OCI-LY7 (cell line): ENCODE measurements around the gene TBKBP1. TPM values are rescaled to one million over a fixed set of nuclear protein-coding genes. Genes with fewer than 3 reads are reported as not detected.

Source experiments
- BruUV-seq: library from RNA; stranded (reverse); fragments of 400-500 nt; replicated peaks from 2 replicates; lab custom pipeline; 2021; lab: Mats Ljungman, UMichigan
- CTCF ChIA-PET: fragments of 300-600 bp; sonication (Branson Sonifier 250); formaldehyde crosslinking; loops from one replicate; lab custom pipeline; 2022; ENCODE audit warnings: antibody characterized with exemption; ENCODE audit not compliant: unreplicated experiment; lab: Charles Lee
- POLR2A ChIA-PET: fragments of 300-600 bp; sonication (Branson Sonifier 250); formaldehyde crosslinking; loops from one replicate; lab custom pipeline; 2022; ENCODE audit warnings: antibody characterized with exemption; lab: Charles Lee
- DNase-seq: peaks from one replicate; pipeline ENCODE4 v3.0.0-alpha.2; 2015; ENCODE audit warnings: low spot score
- H2AFZ ChIP-seq: fragments of 200-600 bp; sonication (generic), shearing (Covaris generic); 2 replicates; pipeline ENCODE4 v1.6.1; 2014; ENCODE audit warnings: mild to moderate bottlenecking, antibody characterized with exemption, low read length, moderate library complexity
- H3K27ac ChIP-seq: fragments of 200-600 bp; sonication (generic); 2 replicates; pipeline ENCODE4 v1.5.1; 2014; ENCODE audit warnings: mixed run types, low read depth, mild to moderate bottlenecking, moderate library complexity, low read length, inconsistent platforms; ENCODE audit not compliant: poor library complexity, severe bottlenecking
- H3K36me3 ChIP-seq: fragments of 200-600 bp; sonication (generic); 2 replicates; pipeline ENCODE4 v1.6.1; 2014; ENCODE audit warnings: mild to moderate bottlenecking, antibody characterized with exemption, low read length, moderate library complexity, mixed read lengths; ENCODE audit not compliant: insufficient read depth
- H3K4me1 ChIP-seq: fragments of 200-600 bp; sonication (generic); 2 replicates; pipeline ENCODE4 v1.5.1; 2014; ENCODE audit warnings: mild to moderate bottlenecking, low read length; ENCODE audit not compliant: insufficient read depth, poor library complexity, severe bottlenecking
- H3K4me2 ChIP-seq: fragments of 200-600 bp; sonication (generic); 2 replicates; pipeline ENCODE4 v1.6.1; 2014; ENCODE audit warnings: mild to moderate bottlenecking, low read length
- H3K4me3 ChIP-seq: fragments of 200-600 bp; sonication (generic); 2 replicates; pipeline ENCODE4 v1.5.1; 2014; ENCODE audit warnings: mild to moderate bottlenecking, low read depth, low read length; ENCODE audit not compliant: poor library complexity, severe bottlenecking
- H3K79me2 ChIP-seq: fragments of 200-600 bp; sonication (generic); 2 replicates; pipeline ENCODE4 v1.6.1; 2016; ENCODE audit warnings: low read depth, mild to moderate bottlenecking, low read length, moderate library complexity, mixed read lengths; ENCODE audit not compliant: insufficient read depth
- H3K9me2 ChIP-seq: fragments of 200-600 bp; sonication (generic); 2 replicates; pipeline ENCODE4 v1.6.1; 2016; ENCODE audit warnings: mild to moderate bottlenecking, low read length, mixed read lengths; ENCODE audit not compliant: insufficient read depth
- H3K9me3 ChIP-seq: fragments of 200-600 bp; sonication (generic); 2 replicates; pipeline ENCODE4 v1.6.1; 2014; ENCODE audit warnings: mild to moderate bottlenecking, mixed run types, low read length, mixed read lengths
- H4K20me1 ChIP-seq: fragments of 200-600 bp; sonication (generic); 2 replicates; pipeline ENCODE4 v1.6.1; 2014; ENCODE audit warnings: mild to moderate bottlenecking, antibody characterized with exemption, low read length, moderate library complexity, mixed read lengths; ENCODE audit not compliant: insufficient read depth
- CTCF ChIP-seq: fragments of 200-600 bp; sonication (generic); conservative IDR thresholded peaks from 2 replicates; pipeline ENCODE4 v1.5.1; 2014; ENCODE audit warnings: mild to moderate bottlenecking, antibody characterized with exemption, low read length, moderate library complexity, mixed read lengths
- EZH2phosphoT487 ChIP-seq: fragments of 200-600 bp; sonication (generic); IDR thresholded peaks from 2 replicates; pipeline ENCODE4 v1.6.1; 2018; ENCODE audit warnings: low read depth, borderline replicate concordance, mild to moderate bottlenecking, mixed run types, antibody characterized with exemption, low read length, moderate library complexity, mixed read lengths
- intact Hi-C: fragments of 100-400 bp; cut with micrococcal nuclease; formaldehyde crosslinking; loops from one replicate; pipeline ENCODE4 v1.10.0; 2022; ENCODE audit not compliant: unreplicated experiment
- total RNA-seq, 2 experiments: library from RNA; depleted of rRNA in 1 of 2; stranded (reverse); fragments of >200 nt in 1 of 2; shearing (Covaris generic) in 1 of 2; gene quantifications; 2 replicates each; pipeline ENCODE4 v1.2.3, GENCODE V29; 2014 to 2022

The TBKBP1 gene
- total RNA-seq, 2 experiments from 2014 or later: 8.3 to 16.0 TPM

DNA sequence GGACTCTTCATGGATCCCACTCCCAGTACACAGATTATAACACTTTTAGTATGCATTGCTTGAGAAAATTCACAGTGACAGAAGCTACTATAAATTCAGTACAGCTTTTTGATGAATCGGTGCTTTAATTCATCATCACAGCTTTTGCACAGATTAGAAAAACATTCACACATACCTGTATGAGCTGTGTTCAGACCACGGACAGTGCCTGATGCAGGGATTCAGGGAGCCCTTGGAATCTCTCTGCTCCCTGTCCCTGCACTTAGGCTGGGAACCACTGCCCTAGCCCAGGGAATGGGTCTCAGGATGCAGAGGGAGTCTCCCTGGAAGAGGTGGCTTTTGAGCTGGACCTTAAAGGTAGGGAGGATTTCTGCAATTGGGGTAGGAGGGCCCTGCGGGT, 13.9 kb downstream of the TBKBP1 start:
- CTCF ChIA-PET: no interaction called here
- no peak overlapping the region for H3K27ac ChIP-seq
- no peaks in the 10 kb centered on the region for H3K9me3 ChIP-seq
- no peak overlapping the region for H3K4me2 ChIP-seq
- H2AFZ ChIP-seq: no peak overlapping the region
- H3K36me3 ChIP-seq: no peaks in the 10 kb centered on the region
- intact Hi-C loops: no loop called here
- no peak overlapping the region for H3K4me3 ChIP-seq
- H3K9me2 ChIP-seq: no peaks in the 10 kb centered on the region
- POLR2A ChIA-PET: no interaction called here
- BruUV-seq: no TSS peak
- no peaks in the 10 kb centered on the region for H3K79me2 ChIP-seq
- DNase-seq: no peak
- no peak for TF ChIP-seq EZH2phosphoT487
- TF ChIP-seq CTCF: no peak
- no peaks in the 10 kb centered on the region for H4K20me1 ChIP-seq
- peaks cover 31% of the 10 kb centered on the region for H3K4me1 ChIP-seq

DNA sequence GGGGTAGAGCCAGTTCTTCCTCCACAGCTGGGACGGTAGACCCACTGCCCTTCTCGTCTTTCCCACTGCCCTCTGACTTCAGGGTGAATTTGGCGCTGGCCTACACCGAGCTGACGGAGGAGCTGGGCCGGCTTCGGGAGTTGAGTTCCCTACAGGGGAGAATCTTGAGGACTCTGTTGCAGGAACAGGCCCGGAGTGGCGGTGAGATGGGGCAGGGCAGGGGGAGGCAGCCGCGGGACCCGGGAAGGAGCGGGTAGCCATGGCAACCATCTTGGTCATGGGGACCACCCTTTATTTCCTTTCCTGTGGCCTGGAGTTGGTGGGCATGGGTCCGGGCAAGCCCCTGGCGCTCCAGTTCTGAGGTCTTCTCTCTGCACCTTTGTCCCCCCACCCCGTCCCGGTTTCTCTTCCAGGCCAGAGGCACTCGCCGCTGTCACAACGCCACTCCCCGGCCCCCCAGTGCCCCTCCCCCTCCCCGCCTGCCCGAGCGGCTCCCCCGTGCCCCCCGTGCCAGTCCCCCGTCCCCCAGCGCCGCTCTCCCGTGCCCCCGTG, 14.4 kb downstream of the TBKBP1 start:
- Histone ChIP-seq H3K4me3 (no peak overlapping the region), H3K9me2 (no peaks in the 10 kb centered on the region), H3K79me2 (no peaks in the 10 kb centered on the region), H3K9me3 (no peaks in the 10 kb centered on the region), H3K27ac (no peak overlapping the region), H3K36me3 (no peaks in the 10 kb centered on the region), H2AFZ (no peak overlapping the region), H4K20me1 (no peaks in the 10 kb centered on the region), H3K4me1 (peaks cover 26% of the 10 kb centered on the region), H3K4me2 (no peak overlapping the region)
- CTCF ChIA-PET: no interaction called here
- TF ChIP-seq EZH2phosphoT487: no peak
- TF ChIP-seq CTCF: no peak
- BruUV-seq: no TSS peak
- no peak for DNase-seq
- POLR2A ChIA-PET: no interaction called here
- intact Hi-C loops: no loop called here

DNA sequence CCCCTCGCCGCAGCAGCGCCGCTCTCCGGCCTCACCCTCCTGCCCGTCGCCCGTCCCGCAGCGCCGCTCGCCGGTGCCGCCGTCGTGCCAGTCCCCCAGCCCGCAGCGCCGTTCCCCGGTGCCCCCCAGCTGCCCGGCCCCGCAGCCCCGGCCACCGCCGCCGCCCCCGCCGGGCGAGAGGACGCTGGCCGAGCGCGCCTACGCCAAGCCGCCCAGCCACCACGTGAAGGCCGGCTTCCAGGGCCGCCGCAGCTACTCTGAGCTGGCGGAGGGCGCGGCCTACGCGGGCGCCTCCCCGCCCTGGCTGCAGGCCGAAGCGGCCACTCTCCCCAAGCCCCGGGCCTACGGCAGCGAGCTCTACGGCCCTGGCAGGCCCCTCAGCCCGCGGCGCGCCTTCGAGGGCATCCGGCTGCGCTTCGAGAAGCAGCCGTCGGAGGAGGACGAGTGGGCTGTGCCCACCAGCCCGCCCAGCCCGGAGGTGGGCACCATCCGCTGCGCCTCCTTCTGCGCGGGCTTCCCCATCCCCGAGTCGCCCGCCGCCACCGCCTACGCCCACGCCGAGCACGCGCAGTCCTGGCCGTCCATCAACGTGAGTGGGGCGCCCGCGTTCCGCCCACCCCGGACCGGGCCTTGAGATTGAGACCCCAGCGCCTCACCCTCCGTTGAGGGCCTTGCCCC, 15.0 kb downstream of the TBKBP1 start:
- H2AFZ ChIP-seq: no peak overlapping the region
- H3K27ac ChIP-seq: no peak overlapping the region
- DNase-seq: no peak
- TF ChIP-seq EZH2phosphoT487 (no peak), CTCF (no peak)
- H3K4me2 ChIP-seq: no peak overlapping the region
- no peak overlapping the region for H3K4me3 ChIP-seq
- peaks cover 20% of the 10 kb centered on the region for H3K4me1 ChIP-seq
- no peaks in the 10 kb centered on the region for H3K79me2 ChIP-seq
- no peaks in the 10 kb centered on the region for H4K20me1 ChIP-seq
- H3K9me2 ChIP-seq: no peaks in the 10 kb centered on the region
- POLR2A ChIA-PET: no interaction called here
- CTCF ChIA-PET: no interaction called here
- no peaks in the 10 kb centered on the region for H3K9me3 ChIP-seq
- intact Hi-C loops: no loop called here
- no TSS peak for BruUV-seq
- no peaks in the 10 kb centered on the region for H3K36me3 ChIP-seq
